Esophagus muscularis mucosa (tissue), 3 donors: ENCODE results near the gene POLD4.
"Not testable (repeated sequence)": the region's sequence is repeated elsewhere in the genome, so short reads cannot be mapped to it uniquely, and the experiment has no call there.

ENCODE experiments used
- EP300 ChIP-seq: sonication (generic); formaldehyde crosslinking; IDR thresholded peaks from one replicate; pipeline ENCODE4 v1.6.1; 2017; ENCODE audit warnings: antibody characterized with exemption
- TF ChIP-seq, protein P1 (sequence below), 3 experiments: fragments of 200-600 bp in 2 of 3; fragments of 450-650 bp in 1 of 3; sonication (generic) in 2 of 3; IDR thresholded peaks; one replicate each; pipeline ENCODE4 v1.5.1; 2017 to 2019; ENCODE audit warnings: antibody characterized with exemption in 3 of 3, mild to moderate bottlenecking in 2 of 3, moderate library complexity in 1 of 3

DNA sequence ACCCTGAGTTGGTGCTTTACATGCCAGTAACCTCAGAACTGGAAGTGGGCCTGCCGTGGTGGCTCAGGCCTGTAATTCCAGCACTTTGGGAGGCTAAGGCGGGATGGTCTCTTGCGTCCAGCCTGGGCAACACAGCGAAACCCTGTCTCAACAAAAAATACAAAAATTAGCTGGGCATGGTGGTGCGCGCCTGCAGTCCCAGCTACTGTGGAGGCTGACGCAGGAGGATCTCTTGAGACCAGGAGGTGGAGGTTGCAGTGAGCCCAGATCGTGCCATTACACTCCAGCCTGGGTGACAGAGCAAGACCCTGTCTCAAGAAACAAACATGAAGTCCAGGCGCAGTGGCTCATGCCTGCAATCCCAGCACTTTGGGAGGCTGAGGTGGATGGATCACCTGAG is 49.7 kb upstream of the POLD4 start:
- TF ChIP-seq, protein P1, sequence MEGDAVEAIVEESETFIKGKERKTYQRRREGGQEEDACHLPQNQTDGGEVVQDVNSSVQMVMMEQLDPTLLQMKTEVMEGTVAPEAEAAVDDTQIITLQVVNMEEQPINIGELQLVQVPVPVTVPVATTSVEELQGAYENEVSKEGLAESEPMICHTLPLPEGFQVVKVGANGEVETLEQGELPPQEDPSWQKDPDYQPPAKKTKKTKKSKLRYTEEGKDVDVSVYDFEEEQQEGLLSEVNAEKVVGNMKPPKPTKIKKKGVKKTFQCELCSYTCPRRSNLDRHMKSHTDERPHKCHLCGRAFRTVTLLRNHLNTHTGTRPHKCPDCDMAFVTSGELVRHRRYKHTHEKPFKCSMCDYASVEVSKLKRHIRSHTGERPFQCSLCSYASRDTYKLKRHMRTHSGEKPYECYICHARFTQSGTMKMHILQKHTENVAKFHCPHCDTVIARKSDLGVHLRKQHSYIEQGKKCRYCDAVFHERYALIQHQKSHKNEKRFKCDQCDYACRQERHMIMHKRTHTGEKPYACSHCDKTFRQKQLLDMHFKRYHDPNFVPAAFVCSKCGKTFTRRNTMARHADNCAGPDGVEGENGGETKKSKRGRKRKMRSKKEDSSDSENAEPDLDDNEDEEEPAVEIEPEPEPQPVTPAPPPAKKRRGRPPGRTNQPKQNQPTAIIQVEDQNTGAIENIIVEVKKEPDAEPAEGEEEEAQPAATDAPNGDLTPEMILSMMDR (IDR thresholded peaks at IDR 0.05), result not testable (repeated sequence)
- not testable (repeated sequence) for TF ChIP-seq EP300
